ENCODE data around the gene PDILT.

DNA sequence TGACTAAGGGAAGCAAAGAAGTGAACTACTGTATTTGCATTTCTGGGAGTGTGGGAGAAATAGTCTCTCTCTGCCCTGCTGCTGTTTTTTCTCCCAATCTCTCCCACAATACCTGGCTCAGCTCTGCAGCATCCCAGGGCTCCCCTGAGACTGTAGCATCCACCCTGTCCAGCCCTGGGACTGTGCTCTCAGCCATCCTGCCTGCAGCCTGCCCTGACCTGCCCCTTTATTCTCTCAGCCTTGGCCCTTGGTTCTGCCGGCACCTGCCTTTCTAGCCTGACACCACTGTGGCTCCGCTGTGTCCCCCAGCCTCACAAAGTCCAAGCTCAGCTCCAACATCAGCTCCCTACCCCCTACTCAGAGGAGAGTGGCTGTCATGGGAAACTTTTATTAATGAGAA, 1.9 kb downstream of the PDILT start:
- TF ChIP-seq POLR2A (IDR thresholded peaks at IDR 0.05; ENCODE audit: low read length) (no peak), GATA1 (IDR thresholded peaks at IDR 0.05; ENCODE audit: low read depth, low read length) (no peak)
